SK-N-SH (cell line): ENCODE data around the gene WASF2.
A peak's percentile ranks its signal among the peaks of the same experiment; 100 is the strongest.

ENCODE experiments used
- POLR2AphosphoS5 ChIP-seq: IDR thresholded peaks from 2 replicates; pipeline ENCODE4 v1.6.1; 2012; ENCODE audit warnings: low read depth, low read length
- TF ChIP-seq, protein P1 (sequence below): IDR thresholded peaks from 2 replicates; pipeline ENCODE4; 2012
- TF ChIP-seq, protein P2 (sequence below): fragments of 200-600 bp; sonication (generic); IDR thresholded peaks from 2 replicates; pipeline ENCODE4 v1.6.1; 2017; ENCODE audit warnings: antibody characterized with exemption, mild to moderate bottlenecking, moderate library complexity

DNA sequence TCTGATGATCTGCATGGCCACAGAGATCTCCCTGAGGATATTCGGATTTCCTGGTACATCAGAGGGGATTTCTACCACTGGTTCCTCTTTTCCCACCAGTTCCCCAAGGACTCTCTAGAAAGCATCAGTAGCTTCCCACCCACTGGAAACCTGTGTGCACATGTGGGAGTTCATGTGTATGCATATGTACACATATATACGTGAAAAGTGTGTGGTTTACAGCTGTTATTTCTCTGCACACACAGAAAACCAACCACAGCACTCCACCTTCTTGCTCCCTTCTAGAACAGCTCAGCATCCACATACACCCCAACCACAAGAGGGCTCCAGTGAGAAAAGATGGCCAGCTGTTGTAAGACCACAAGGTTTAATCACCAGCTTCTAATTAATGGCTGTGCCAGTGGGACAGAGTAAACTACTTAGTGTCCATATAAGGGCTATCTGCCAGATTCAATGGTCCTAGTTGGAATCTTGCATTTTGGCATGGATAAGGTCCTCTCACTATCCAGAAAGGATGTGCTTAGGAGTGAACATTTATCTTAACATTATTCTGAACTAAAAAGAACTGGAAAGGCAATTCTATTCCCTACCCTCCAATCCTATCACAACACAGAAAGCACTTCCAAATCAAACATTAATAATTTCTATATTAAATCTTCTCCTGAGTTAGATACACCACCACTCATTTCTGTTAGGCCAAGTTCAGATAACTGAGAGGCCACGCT, 73.4 kb downstream of the WASF2 start:
- TF ChIP-seq, protein P1, sequence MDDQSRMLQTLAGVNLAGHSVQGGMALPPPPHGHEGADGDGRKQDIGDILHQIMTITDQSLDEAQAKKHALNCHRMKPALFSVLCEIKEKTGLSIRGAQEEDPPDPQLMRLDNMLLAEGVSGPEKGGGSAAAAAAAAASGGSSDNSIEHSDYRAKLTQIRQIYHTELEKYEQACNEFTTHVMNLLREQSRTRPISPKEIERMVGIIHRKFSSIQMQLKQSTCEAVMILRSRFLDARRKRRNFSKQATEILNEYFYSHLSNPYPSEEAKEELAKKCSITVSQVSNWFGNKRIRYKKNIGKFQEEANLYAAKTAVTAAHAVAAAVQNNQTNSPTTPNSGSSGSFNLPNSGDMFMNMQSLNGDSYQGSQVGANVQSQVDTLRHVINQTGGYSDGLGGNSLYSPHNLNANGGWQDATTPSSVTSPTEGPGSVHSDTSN, result no peak
- TF ChIP-seq, protein P2, sequence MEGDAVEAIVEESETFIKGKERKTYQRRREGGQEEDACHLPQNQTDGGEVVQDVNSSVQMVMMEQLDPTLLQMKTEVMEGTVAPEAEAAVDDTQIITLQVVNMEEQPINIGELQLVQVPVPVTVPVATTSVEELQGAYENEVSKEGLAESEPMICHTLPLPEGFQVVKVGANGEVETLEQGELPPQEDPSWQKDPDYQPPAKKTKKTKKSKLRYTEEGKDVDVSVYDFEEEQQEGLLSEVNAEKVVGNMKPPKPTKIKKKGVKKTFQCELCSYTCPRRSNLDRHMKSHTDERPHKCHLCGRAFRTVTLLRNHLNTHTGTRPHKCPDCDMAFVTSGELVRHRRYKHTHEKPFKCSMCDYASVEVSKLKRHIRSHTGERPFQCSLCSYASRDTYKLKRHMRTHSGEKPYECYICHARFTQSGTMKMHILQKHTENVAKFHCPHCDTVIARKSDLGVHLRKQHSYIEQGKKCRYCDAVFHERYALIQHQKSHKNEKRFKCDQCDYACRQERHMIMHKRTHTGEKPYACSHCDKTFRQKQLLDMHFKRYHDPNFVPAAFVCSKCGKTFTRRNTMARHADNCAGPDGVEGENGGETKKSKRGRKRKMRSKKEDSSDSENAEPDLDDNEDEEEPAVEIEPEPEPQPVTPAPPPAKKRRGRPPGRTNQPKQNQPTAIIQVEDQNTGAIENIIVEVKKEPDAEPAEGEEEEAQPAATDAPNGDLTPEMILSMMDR, result peak; percentile 58
- no peak for TF ChIP-seq POLR2AphosphoS5
